ENCODE results near the gene GASK1B. TPM values are rescaled to one million over a fixed set of nuclear protein-coding genes. Genes with fewer than 3 reads are reported as not detected.

Gene GASK1B
- total and polyA plus RNA-seq, 5 donors, result 25.8 to 81.4 (median 72.8) TPM

DNA sequence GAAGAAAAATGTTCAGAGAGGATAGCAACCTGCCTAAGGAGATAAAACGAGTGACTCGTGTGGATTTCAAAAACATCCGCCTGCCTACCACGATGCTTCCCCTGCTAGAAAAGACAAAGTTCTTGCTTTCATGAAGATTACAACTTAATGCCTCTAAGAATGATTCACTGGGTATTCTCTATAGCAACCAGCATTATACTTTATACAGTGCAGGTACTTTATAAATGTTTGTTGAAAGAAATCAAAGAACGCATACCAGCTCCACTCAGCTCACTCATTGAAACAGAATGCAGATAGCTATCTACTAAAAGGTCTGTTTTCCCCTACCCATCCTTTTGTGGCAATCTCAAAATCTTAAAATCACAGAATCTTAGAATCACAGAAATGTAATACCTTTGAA is 33.7 kb downstream of the GASK1B start:
- H3K27ac ChIP-seq (ENCODE audit: low read length), result no peak overlapping the region
- intact Hi-C loops (cut with DNase I), result no loop called here
- H3K27me3 ChIP-seq (ENCODE audit: control insufficient read depth, insufficient read depth), result no peaks in the 10 kb centered on the region
- H3K4me3 ChIP-seq (ENCODE audit: low read length), result no peak overlapping the region
- no peaks in the 10 kb centered on the region for H3K9me3 ChIP-seq (ENCODE audit: control insufficient read depth, low read length)
- no peaks in the 10 kb centered on the region for H3K4me1 ChIP-seq (ENCODE audit: control insufficient read depth, insufficient read depth, low read length)
- WGBS, result 53% methylated on average over 5 of the region's 5 CpGs
- ATAC-seq, result no peak
- no peak for DNase-seq

- 48% methylated on average over 2 of the region's 2 CpGs for WGBS
- no peak overlapping the region for H3K27ac ChIP-seq (ENCODE audit: low read length)
- H3K4me1 ChIP-seq (ENCODE audit: control insufficient read depth, insufficient read depth, low read length), result peaks cover 2% of the 10 kb centered on the region
- H3K27me3 ChIP-seq (ENCODE audit: control insufficient read depth, insufficient read depth), result no peaks in the 10 kb centered on the region
- no peak for ATAC-seq
- H3K9me3 ChIP-seq (ENCODE audit: control insufficient read depth, low read length), result no peaks in the 10 kb centered on the region
- intact Hi-C loops (cut with DNase I), result no loop called here
- no peak for DNase-seq
- H3K4me3 ChIP-seq (ENCODE audit: low read length), result no peak overlapping the region
Observed at GRCh38 chr4:158134222-158134621, 38.6 kb downstream of the GASK1B start.

DNA sequence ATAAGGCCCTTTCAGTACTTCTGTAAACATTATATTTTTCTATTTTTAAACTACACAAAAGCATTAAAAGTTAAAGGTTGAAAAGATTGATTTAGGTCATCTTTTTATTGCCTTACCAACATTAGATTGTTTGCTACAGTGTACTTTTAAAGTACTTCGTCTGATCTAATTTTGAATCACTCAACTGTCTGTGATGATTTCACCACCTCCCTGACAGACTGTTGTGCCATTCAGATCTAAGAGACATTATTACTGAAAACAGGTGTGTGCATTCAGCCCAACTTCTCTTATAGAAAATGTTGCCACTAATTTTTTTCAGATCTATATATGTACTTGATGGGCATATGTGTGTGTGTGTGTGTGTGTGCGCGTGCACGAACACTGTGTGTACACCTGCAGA is 39.3 kb downstream of the GASK1B start:
- intact Hi-C loops (cut with DNase I), result no loop called here
- Histone ChIP-seq H3K27me3 (ENCODE audit: control insufficient read depth, insufficient read depth) (no peaks in the 10 kb centered on the region), H3K4me3 (ENCODE audit: low read length) (no peak overlapping the region), H3K27ac (ENCODE audit: low read length) (no peak overlapping the region), H3K4me1 (ENCODE audit: control insufficient read depth, insufficient read depth, low read length) (peaks cover 2% of the 10 kb centered on the region), H3K9me3 (ENCODE audit: control insufficient read depth, low read length) (no peaks in the 10 kb centered on the region)
- ATAC-seq, result no peak
- no peak for DNase-seq
- 62% methylated on average over 4 of the region's 4 CpGs for WGBS

DNA sequence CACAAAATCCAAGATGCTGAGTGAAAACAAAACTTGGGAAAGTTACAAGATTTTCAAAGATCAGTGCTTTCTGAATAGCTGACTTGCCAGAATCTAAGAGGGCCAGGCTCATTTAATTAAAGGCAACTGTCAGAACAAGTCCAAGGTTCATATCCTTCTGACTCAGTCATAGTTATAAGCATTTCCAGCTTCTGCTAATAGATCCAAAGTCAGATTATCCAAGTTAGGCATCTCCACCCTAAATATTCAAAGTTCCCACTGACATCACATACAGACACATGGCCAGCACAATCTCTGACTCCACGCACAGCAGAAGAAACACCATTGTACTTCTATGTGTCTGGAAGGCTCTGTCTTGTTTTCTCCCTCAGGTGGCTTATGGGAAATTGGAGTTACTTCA is 41.8 kb downstream of the GASK1B start:
- Histone ChIP-seq H3K9me3 (ENCODE audit: control insufficient read depth, low read length) (no peaks in the 10 kb centered on the region), H3K27ac (ENCODE audit: low read length) (no peak overlapping the region), H3K27me3 (ENCODE audit: control insufficient read depth, insufficient read depth) (no peaks in the 10 kb centered on the region), H3K4me3 (ENCODE audit: low read length) (no peak overlapping the region), H3K4me1 (ENCODE audit: control insufficient read depth, insufficient read depth, low read length) (peaks cover 2% of the 10 kb centered on the region)
- 22% methylated on average over 1 of the region's 1 CpG for WGBS
- ATAC-seq (peak; percentile 36 to 51), DNase-seq (no peak)
- intact Hi-C loops (cut with DNase I), result no loop called here

GRCh38 chr4:158130204-158130603 is 42.6 kb downstream of the GASK1B start:
- intact Hi-C loops (cut with DNase I), result no loop called here
- Histone ChIP-seq H3K27ac (ENCODE audit: low read length) (no peak overlapping the region), H3K4me1 (ENCODE audit: control insufficient read depth, insufficient read depth, low read length) (peaks cover 3% of the 10 kb centered on the region), H3K9me3 (ENCODE audit: control insufficient read depth, low read length) (no peaks in the 10 kb centered on the region), H3K27me3 (ENCODE audit: control insufficient read depth, insufficient read depth) (no peaks in the 10 kb centered on the region), H3K4me3 (ENCODE audit: low read length) (no peak overlapping the region)
- WGBS, result 100% methylated on average over 2 of the region's 2 CpGs
- DNase-seq (no peak), ATAC-seq (no peak)

DNA sequence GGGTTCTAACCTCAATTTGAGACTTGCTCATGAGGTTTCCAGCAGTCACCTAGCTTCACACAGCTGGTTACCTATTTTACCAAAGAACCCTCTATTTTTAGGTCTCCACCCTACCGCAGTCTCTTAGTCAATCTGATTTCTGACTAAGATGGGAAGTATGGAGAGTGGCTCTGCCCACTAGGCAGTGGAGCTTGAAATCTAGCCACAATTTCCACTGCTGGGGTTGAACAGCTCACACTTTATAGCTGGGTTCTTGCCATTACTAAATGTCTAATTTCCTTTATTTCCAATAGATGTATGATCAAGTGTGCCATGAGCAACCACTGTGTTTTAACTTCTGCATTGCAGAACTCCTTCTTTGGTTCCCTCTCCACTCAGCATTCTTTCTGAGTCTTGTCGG is 43.1 kb downstream of the GASK1B start:
- Histone ChIP-seq H3K4me3 (ENCODE audit: low read length) (no peak overlapping the region), H3K9me3 (ENCODE audit: control insufficient read depth, low read length) (no peaks in the 10 kb centered on the region), H3K27ac (ENCODE audit: low read length) (no peak overlapping the region), H3K4me1 (ENCODE audit: control insufficient read depth, insufficient read depth, low read length) (peaks cover 3% of the 10 kb centered on the region), H3K27me3 (ENCODE audit: control insufficient read depth, insufficient read depth) (no peaks in the 10 kb centered on the region)
- ATAC-seq (no peak), DNase-seq (no peak)
- WGBS, result 91% methylated on average over 2 of the region's 2 CpGs
- intact Hi-C loops (cut with DNase I), result loop anchor here in 1 of 4 donors (10.0 kb wide), 1 partner anchor 55 kb away; no protein-coding TSS in a partner anchor

DNA sequence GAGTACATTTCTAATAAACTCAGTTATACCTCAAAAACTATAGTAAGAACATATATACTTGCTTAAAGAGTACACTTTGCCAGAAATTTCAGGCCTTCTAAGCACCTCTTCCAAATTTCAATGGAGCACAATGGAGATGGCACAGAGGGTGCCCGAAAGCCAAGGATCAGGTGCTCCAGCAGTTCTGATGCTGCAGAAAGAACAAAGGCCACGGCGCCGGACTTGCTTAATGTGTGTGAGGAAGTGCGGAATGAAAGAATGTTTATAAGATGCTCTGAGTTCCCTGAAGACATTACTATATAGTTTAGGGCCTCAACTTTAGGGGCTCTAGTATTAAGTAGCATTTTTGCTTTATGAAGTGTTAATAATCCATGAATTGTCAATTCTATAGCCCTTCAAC is 44.3 kb downstream of the GASK1B start:
- Histone ChIP-seq H3K4me3 (ENCODE audit: low read length) (no peak overlapping the region), H3K4me1 (ENCODE audit: control insufficient read depth, insufficient read depth, low read length) (peaks cover 3% of the 10 kb centered on the region), H3K27me3 (ENCODE audit: control insufficient read depth, insufficient read depth) (no peaks in the 10 kb centered on the region), H3K9me3 (ENCODE audit: control insufficient read depth, low read length) (no peaks in the 10 kb centered on the region), H3K27ac (ENCODE audit: low read length) (no peak overlapping the region)
- intact Hi-C loops (cut with DNase I), result loop anchor here in 1 of 4 donors (10.0 kb wide), 1 partner anchor 54 kb away; no protein-coding TSS in a partner anchor
- WGBS, result 96% methylated on average over 5 of the region's 5 CpGs
- DNase-seq, result peak in 1 of 3 donors; percentile 38
- ATAC-seq, result no peak

DNA sequence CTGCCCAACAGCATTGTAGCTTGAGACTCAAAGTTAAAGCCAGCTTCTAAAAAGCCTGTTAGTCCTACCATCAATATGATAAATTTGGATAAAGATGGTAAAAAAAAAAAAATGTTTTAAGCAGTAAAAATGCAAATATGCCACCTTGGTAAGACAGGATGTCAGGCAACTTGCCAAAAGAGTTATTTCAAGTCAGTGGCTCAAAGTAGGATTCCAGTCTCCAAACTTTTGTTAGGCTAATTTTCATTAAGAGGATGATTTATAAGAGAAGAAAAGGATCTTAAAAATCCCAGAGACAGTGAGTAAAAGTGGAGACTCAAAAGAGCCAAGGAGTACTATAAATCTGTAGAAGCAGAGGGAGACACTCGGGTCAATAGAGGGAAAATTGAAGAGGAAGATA is 47.5 kb downstream of the GASK1B start:
- H3K4me3 ChIP-seq (ENCODE audit: low read length), result no peak overlapping the region
- H3K27ac ChIP-seq (ENCODE audit: low read length), result no peak overlapping the region
- intact Hi-C loops (cut with DNase I), result loop anchor here in 1 of 4 donors (10.0 kb wide), 1 partner anchor 51 kb away; no protein-coding TSS in a partner anchor
- 86% methylated on average over 1 of the region's 1 CpG for WGBS
- no peaks in the 10 kb centered on the region for H3K27me3 ChIP-seq (ENCODE audit: control insufficient read depth, insufficient read depth)
- peaks cover 3% of the 10 kb centered on the region for H3K4me1 ChIP-seq (ENCODE audit: control insufficient read depth, insufficient read depth, low read length)
- no peaks in the 10 kb centered on the region for H3K9me3 ChIP-seq (ENCODE audit: control insufficient read depth, low read length)
- DNase-seq (no peak), ATAC-seq (no peak)

Other genes starting within 250 kb of the GASK1B start
- gene TMEM144, start 37.5 kb upstream of the GASK1B start, total RNA-seq, result 10 to 100 TPM; 11.4 to 18.3 (median 14.4) TPM
- gene TMEM144, start 37.5 kb upstream of the GASK1B start, polyA plus RNA-seq, result 6.9 TPM

Data from right cardiac atrium (tissue), 5 donors.